K562 (cell line): Measurements from ENCODE around the gene AMOTL1. TPM values are rescaled to one million over a fixed set of nuclear protein-coding genes. Genes with fewer than 3 reads are reported as not detected.
A peak's percentile ranks its signal among the peaks of the same experiment; 100 is the strongest.

ENCODE experiments used
- BACH1 ChIP-seq: fragments of 200-800 bp; sonication (Bioruptor generic); IDR thresholded peaks from 2 replicates; pipeline ENCODE4 v1.6.1; 2016; ENCODE audit warnings: missing genetic modification characterization, missing compliant biosample characterization
- BCLAF1 ChIP-seq, 2 experiments: fragments of 450-650 bp in 1 of 2; IDR thresholded peaks; 2 replicates each; pipeline ENCODE4 v1.6.1; 2011 to 2017; ENCODE audit warnings: low read depth in 2 of 2, antibody characterized with exemption in 1 of 2, borderline replicate concordance in 1 of 2, low read length in 1 of 2, mild to moderate bottlenecking in 1 of 2, mixed read lengths in 1 of 2; ENCODE audit not compliant: control insufficient read depth in 1 of 2
- BRD4 ChIP-seq: fragments of 200-600 bp; sonication (generic); IDR thresholded peaks from 2 replicates; pipeline ENCODE4 v1.6.1; 2017; ENCODE audit warnings: inconsistent platforms
- C11orf30 ChIP-seq: fragments of 450-650 bp; IDR thresholded peaks from 2 replicates; pipeline ENCODE4 v1.6.1; 2016; ENCODE audit warnings: low read depth, mild to moderate bottlenecking
- CBFA2T2 ChIP-seq: fragments of 450-650 bp; conservative IDR thresholded peaks from 2 replicates; pipeline ENCODE4 v1.6.1; 2017; ENCODE audit warnings: mild to moderate bottlenecking
- LARP7 ChIP-seq: fragments of 450-650 bp; IDR thresholded peaks from 2 replicates; pipeline ENCODE4 v1.6.1; 2016
- NCOA1 ChIP-seq: fragments of 450-650 bp; IDR thresholded peaks from 2 replicates; pipeline ENCODE4 v1.6.1; 2016; ENCODE audit warnings: low read depth
- NCOR1 ChIP-seq: fragments of 450-650 bp; IDR thresholded peaks from 2 replicates; pipeline ENCODE4 v1.6.1; 2016; ENCODE audit warnings: mild to moderate bottlenecking, moderate library complexity
- NR2C2 ChIP-seq, 2 experiments: fragments of 200-800 bp in 1 of 2; sonication (Bioruptor generic) in 1 of 2; sonication (generic) in 1 of 2; formaldehyde crosslinking in 1 of 2; IDR thresholded peaks; 2 replicates each; pipeline versions ENCODE4 v1.6.1 to v1.8.0; 2016 to 2022; ENCODE audit warnings: mild to moderate bottlenecking in 1 of 2, missing compliant biosample characterization in 1 of 2, missing genetic modification characterization in 1 of 2, missing genetic modification reagents in 1 of 2
- NUFIP1 ChIP-seq: fragments of 450-650 bp; IDR thresholded peaks from 2 replicates; pipeline ENCODE4 v1.6.1; 2018; ENCODE audit not compliant: partially characterized antibody
- PYGO2 ChIP-seq: fragments of 450-650 bp; IDR thresholded peaks from 2 replicates; pipeline ENCODE4 v1.6.1; 2016; ENCODE audit warnings: mild to moderate bottlenecking, missing genetic modification characterization, moderate library complexity, missing compliant biosample characterization
- SNIP1 ChIP-seq: fragments of 450-650 bp; IDR thresholded peaks from 2 replicates; pipeline ENCODE4 v1.7.1; 2017; ENCODE audit warnings: low read depth, mild to moderate bottlenecking
- STAT5A ChIP-seq: IDR thresholded peaks from 2 replicates; pipeline ENCODE4 v1.6.1; 2012; ENCODE audit warnings: low read length, inconsistent platforms, borderline replicate concordance
- TCF7 ChIP-seq: sonication (generic); IDR thresholded peaks from 2 replicates; pipeline ENCODE4 v1.6.1; 2016; ENCODE audit warnings: antibody characterized with exemption, borderline replicate concordance
- TEAD1 ChIP-seq, 2 experiments: fragments of 450-650 bp in 1 of 2; sonication (generic) in 1 of 2; formaldehyde crosslinking; IDR thresholded peaks; 2 replicates each; pipeline versions ENCODE4 v1.4.0 to v1.8.0; 2020 to 2022; ENCODE audit warnings: mild to moderate bottlenecking in 2 of 2, missing genetic modification reagents in 1 of 2
- ZBTB26 ChIP-seq: fragments of 450-650 bp; formaldehyde crosslinking; IDR thresholded peaks from 2 replicates; pipeline ENCODE4 v1.4.0; 2022; ENCODE audit warnings: missing genetic modification characterization
- ZC3H4 ChIP-seq: sonication (generic); formaldehyde crosslinking; IDR thresholded peaks from 2 replicates; pipeline ENCODE4 v1.9.0; 2021; ENCODE audit warnings: missing genetic modification reagents, borderline replicate concordance
- ZNF76 ChIP-seq: fragments of 250-450 bp; sonication (Bioruptor Pico); IDR thresholded peaks from 2 replicates; pipeline ENCODE4 v1.4.0; 2020; ENCODE audit warnings: mild to moderate bottlenecking, moderate library complexity, borderline replicate concordance
- polyA plus RNA-seq, 8 experiments: library from polyadenylated mRNA; depleted of rRNA in 4 of 8; stranded (reverse) in 5 of 8; unstranded in 3 of 8; fragments of >200 nt; fragmentation: Nextera tagmentation in 2 of 8; fragmentation: Illumina TruSeq in 1 of 8; extraction: Ambion mirVana in 2 of 8; extraction: Trizol in 1 of 8; gene quantifications; 2 replicates each; pipeline versions ENCODE4 v1.2.1 to v1.2.3, GENCODE V29; 2011 to 2014; ENCODE audit warnings: inconsistent platforms in 1 of 8, missing spikeins in 1 of 8
- total RNA-seq, 7 experiments: library from RNA; depleted of rRNA in 6 of 7; stranded (reverse); fragments of >200 nt in 6 of 7; fragmentation: Illumina TruSeq in 2 of 7; extraction: Trizol in 2 of 7; gene quantifications; 2 replicates each; pipeline versions ENCODE4 v1.2.1 to v1.2.3, GENCODE V29; 2011 to 2021; ENCODE audit warnings: low replicate concordance in 1 of 7
- TF ChIP-seq, protein P1 (sequence below): sonication (generic); formaldehyde crosslinking; IDR thresholded peaks from 2 replicates; pipeline ENCODE4 v1.8.1; 2023; ENCODE audit warnings: mild to moderate bottlenecking, missing genetic modification reagents

Gene AMOTL1
- total and polyA plus RNA-seq, 9 of the 15 experiments (the other 6 are each of a cell fraction or from before 2014, with no cell fraction given) = 4.0 to 35.4 (median 14.0) TPM

DNA sequence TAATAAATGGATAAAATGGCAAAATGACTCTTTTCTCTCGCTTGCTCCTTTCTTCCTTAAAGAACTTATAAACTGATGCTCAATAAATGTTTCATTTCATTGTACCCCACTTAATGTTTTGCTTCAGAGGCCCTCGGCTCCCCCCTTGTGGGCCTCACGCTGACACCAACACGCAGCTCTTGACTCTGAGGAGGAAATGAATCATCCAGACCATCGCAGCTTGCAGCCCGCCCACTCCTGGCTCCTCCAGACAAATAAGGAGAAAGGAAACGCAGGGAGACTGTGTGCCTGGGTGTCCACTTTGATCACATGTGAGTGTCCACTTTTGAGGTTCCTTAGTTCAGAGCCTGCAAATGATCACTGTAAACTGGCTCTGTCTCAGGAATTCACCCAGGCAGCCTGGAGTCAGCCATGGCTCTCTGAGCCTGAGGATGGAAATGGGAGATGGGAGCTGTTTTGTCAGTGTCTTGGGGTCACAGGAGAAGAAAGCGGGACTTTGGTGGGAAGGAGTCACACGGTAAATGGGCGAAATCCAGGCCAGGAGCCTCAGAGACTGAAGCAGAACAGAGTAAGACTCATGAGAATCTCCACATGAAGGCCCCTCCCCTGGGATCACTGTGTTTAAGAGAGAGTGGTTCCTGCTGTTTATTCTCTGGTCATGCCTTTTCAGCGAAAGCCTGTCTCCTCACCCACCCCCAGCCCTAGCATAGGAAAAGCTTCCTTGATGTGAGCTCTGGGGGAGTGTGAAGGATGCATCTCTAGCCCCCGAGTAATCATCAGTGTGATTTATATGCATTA, 108.7 kb downstream of the AMOTL1 start (continued):
- no peak for TF ChIP-seq BRD4
- no peak for TF ChIP-seq C11orf30
- no peak for TF ChIP-seq ZBTB26 (CRISPR knock-in tag)
- TF ChIP-seq NCOA1 = no peak
- no peak for TF ChIP-seq BCLAF1 (IDR thresholded peaks at IDR 0.05; ENCODE audit: borderline replicate concordance in 1 of 2, control insufficient read depth in 1 of 2, low read depth in 2 of 2, low read length in 1 of 2)
- TF ChIP-seq TCF7 = no peak
- TF ChIP-seq, protein P1, sequence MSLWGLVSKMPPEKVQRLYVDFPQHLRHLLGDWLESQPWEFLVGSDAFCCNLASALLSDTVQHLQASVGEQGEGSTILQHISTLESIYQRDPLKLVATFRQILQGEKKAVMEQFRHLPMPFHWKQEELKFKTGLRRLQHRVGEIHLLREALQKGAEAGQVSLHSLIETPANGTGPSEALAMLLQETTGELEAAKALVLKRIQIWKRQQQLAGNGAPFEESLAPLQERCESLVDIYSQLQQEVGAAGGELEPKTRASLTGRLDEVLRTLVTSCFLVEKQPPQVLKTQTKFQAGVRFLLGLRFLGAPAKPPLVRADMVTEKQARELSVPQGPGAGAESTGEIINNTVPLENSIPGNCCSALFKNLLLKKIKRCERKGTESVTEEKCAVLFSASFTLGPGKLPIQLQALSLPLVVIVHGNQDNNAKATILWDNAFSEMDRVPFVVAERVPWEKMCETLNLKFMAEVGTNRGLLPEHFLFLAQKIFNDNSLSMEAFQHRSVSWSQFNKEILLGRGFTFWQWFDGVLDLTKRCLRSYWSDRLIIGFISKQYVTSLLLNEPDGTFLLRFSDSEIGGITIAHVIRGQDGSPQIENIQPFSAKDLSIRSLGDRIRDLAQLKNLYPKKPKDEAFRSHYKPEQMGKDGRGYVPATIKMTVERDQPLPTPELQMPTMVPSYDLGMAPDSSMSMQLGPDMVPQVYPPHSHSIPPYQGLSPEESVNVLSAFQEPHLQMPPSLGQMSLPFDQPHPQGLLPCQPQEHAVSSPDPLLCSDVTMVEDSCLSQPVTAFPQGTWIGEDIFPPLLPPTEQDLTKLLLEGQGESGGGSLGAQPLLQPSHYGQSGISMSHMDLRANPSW (CRISPR knock-in tag) = no peak
- no peak for TF ChIP-seq NUFIP1
- no peak for TF ChIP-seq ZNF76
- TF ChIP-seq NCOR1 = no peak
- no peak for TF ChIP-seq ZC3H4 (CRISPR knock-in tag)
- TF ChIP-seq PYGO2 (tag) = no peak
- no peak for TF ChIP-seq SNIP1
- no peak for TF ChIP-seq STAT5A
- TF ChIP-seq BACH1 (tag) = no peak
- TF ChIP-seq CBFA2T2 = no peak
- no peak for TF ChIP-seq LARP7
- TF ChIP-seq TEAD1 (CRISPR knock-in tag; IDR thresholded peaks at IDR 0.05) = peak in 1 of 2 experiments; percentile 44; a peak in 1 of 4 replicates
- no peak for TF ChIP-seq NR2C2 (CRISPR knock-in tag; IDR thresholded peaks at IDR 0.05)
- TF ChIP-seq NR2C2 (tag; IDR thresholded peaks at IDR 0.05) = no peak; the same call in 1 of the 2 replicates
